Superior temporal gyrus (tissue), 1 donor: ENCODE results near the gene PCDHA2.
"Not testable (repeated sequence)": the region's sequence is repeated elsewhere in the genome, so short reads cannot be mapped to it uniquely, and the experiment has no call there.

Experiments
- DNase-seq: peaks from one replicate; pipeline ENCODE4 v3.0.0-alpha.2; 2016; ENCODE audit errors: extremely low spot score

PCDHA2 gene

GRCh38 chr5:140794595-140795258, at the start of gene PCDHA2:
TSS of gene PCDHA2 (plus strand) at chr5:140794852.
- DNase-seq: peak; percentile 46

- no peak for DNase-seq
Observed at GRCh38 chr5:140753561-140753960, 41.1 kb upstream of the PCDHA2 start.

DNA sequence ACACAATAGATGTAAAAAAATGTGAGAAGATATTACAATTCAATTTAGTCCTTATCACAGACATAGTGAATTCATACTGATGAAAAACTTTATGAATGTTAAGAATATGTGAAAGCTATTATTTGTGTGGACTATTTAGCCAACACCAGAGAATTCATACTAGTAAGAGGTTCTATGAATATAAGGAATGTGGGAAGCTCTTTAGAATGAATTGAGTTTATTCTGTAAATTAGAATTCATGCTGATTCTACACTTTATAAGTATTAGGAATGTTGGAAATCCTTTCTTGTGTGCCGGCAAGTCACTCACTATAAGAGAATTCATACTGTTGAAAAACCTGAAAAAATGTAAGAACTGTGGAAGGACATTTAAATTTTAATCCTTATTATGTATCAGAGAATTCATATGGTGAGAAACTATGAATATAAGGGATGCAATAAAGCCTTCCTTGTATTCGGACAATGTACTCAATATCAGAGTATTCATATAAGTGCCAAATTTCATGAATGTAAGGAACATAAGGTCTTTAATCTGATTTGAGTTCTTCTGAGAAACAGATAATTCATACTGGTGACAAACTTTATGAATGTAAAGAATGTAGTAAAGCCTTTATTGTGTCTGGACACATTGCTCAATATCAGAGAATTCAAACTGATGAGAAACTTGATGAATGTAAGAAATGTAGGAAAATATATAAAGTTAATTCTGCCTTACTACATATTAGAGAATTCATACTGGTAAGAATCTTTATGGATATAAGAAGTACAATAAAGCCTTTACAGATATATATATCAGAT, 30.3 kb upstream of the PCDHA2 start:
- no peak for DNase-seq

- no peak for DNase-seq
Observed at GRCh38 chr5:140767444-140767843, 27.2 kb upstream of the PCDHA2 start.

GRCh38 chr5:140780512-140780911, 14.1 kb upstream of the PCDHA2 start:
- no peak for DNase-seq

DNA sequence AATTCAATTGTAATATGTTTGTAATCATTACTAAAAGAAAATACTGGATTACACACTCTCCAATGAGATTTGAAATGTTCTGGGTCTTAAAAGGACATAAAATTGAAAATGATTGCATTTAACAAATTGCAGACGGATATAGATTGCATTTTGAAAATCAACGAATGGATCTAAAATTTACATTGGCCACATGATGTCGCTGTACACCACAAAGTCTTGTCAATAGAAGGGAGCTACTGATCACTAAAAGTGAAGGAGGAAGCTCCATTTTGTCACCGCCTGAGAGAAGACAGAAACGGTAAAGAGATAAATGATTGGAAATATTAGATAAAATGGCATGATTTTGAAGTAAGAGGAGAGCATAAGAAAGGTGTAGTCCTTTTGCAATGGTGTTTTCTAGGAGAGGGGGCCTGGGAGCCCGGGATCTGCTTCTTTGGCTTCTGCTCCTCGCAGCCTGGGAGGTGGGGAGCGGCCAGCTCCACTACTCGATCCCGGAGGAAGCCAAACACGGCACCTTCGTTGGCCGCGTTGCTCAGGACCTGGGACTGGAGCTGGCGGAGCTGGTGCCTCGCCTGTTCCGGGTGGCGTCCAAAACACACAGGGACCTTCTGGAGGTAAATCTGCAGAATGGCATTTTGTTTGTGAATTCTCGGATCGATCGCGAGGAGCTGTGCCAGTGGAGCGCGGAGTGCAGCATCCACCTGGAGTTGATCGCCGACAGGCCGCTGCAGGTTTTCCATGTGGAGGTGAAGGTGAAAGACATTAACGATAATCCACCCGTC, 8.6 kb upstream of the PCDHA2 start, which contains the start of gene PCDHA1:
TSS of gene PCDHA1 (plus strand) at position 236 of the 782 bp plus-strand sequence.
- peak; percentile 28 for DNase-seq

DNA sequence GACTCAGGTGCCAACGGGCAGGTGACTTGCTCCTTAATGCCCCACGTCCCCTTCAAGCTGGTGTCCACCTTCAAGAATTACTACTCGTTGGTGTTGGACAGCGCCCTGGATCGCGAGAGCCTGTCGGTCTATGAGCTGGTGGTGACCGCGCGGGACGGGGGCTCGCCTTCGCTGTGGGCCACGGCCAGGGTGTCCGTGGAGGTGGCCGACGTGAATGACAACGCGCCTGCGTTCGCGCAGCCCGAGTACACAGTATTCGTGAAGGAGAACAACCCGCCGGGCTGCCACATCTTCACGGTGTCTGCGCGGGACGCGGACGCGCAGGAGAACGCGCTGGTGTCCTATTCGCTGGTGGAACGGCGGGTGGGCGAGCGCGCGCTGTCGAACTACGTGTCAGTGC, 7.2 kb upstream of the PCDHA2 start:
- DNase-seq: not testable (repeated sequence)

- DNase-seq: not testable (repeated sequence)
Observed at GRCh38 chr5:140787849-140788504, 6.7 kb upstream of the PCDHA2 start.

DNA sequence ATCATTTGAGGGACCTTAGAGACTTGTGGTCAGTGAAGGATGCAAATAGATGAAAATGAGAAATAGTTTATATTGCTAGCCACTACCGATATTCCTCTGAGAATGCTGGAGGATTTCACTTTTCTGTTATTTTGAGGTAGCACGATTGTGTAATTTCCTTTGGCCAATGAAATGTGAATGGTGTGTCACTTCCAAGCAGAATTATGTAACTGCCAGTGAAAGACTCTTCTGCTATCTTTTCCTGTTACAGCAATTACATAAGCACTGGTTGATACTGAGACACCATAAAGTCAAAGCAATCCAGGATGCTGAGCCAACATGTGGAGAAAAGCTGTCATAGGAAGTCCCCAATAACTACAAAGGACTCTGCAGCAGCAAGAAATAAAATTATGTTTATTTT, 3.6 kb upstream of the PCDHA2 start:
- DNase-seq: no peak

- DNase-seq: peak; percentile 36
Observed at GRCh38 chr5:140795259-140795641, 598 bp downstream of the PCDHA2 start.

- DNase-seq: not testable (repeated sequence)
Observed at GRCh38 chr5:140796072-140796717, 1.5 kb downstream of the PCDHA2 start.

- DNase-seq: no peak
Observed at GRCh38 chr5:140796718-140797095, 2.1 kb downstream of the PCDHA2 start.

DNA sequence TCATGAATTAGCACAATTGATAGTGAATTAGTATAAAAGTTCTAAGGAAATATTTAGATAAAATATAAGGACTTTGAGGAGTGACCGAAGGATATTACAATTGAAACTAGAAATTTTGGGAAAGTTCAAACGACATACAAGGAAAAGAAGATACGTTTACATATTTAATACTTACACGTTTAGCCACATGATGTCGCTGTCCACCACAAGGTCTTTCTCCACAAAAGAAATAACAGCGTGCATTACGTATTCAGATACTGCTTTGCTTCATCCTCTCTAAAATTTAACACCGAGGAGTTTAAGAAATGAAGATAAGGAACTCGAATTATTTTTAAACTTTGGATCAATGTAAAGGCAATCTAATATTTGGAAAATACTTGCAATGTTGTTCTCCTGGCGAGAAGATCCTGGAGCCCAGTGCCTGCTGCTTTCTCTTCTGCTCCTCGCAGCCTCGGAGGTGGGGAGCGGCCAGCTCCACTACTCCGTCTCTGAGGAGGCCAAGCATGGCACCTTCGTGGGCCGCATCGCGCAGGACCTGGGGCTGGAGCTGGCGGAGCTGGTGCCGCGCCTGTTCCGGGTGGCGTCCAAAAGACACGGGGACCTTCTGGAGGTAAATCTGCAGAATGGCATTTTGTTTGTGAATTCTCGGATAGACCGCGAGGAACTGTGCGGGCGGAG, 6.3 kb downstream of the PCDHA2 start, which contains the start of gene PCDHA3:
TSS of gene PCDHA3 (plus strand) at position 242 of the 678 bp plus-strand sequence.
- peak; percentile 76 for DNase-seq

GRCh38 chr5:140801494-140801841, 6.8 kb downstream of the PCDHA2 start:
- DNase-seq: peak; percentile 69

DNA sequence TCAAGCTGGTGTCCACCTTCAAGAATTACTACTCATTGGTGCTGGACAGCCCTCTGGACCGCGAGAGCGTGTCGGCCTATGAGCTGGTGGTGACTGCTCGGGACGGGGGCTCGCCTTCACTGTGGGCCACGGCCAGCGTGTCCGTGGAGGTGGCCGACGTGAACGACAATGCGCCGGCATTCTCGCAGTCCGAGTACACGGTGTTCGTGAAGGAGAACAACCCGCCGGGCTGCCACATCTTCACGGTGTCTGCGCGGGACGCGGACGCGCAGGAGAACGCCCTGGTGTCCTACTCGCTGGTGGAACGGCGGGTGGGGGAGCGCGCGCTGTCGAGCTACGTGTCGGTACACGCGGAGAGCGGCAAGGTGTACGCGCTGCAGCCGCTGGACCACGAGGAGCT, 7.7 kb downstream of the PCDHA2 start:
- not testable (repeated sequence) for DNase-seq

DNA sequence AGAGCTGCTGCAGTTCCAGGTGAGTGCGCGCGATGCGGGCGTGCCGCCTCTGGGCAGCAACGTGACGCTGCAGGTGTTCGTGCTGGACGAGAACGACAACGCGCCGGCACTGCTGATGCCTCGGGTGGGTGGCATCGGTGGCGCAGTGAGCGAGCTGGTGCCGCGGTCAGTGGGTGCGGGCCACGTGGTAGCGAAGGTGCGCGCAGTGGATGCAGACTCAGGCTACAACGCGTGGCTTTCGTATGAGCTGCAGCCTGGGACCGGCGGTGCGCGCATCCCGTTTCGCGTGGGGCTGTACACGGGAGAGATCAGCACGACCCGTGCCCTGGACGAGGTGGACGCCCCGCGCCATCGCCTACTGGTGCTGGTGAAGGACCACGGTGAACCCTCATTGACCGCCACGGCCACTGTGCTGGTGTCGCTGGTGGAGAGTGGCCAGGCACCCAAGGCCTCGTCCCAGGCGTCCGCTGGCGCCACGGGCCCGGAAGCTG, 8.2 kb downstream of the PCDHA2 start:
- no peak for DNase-seq

- DNase-seq: peak; percentile 71
Observed at GRCh38 chr5:140806834-140807775, 12.5 kb downstream of the PCDHA2 start, which contains the start of gene PCDHA4. TSS of gene PCDHA4 (plus strand) at chr5:140807068.

DNA sequence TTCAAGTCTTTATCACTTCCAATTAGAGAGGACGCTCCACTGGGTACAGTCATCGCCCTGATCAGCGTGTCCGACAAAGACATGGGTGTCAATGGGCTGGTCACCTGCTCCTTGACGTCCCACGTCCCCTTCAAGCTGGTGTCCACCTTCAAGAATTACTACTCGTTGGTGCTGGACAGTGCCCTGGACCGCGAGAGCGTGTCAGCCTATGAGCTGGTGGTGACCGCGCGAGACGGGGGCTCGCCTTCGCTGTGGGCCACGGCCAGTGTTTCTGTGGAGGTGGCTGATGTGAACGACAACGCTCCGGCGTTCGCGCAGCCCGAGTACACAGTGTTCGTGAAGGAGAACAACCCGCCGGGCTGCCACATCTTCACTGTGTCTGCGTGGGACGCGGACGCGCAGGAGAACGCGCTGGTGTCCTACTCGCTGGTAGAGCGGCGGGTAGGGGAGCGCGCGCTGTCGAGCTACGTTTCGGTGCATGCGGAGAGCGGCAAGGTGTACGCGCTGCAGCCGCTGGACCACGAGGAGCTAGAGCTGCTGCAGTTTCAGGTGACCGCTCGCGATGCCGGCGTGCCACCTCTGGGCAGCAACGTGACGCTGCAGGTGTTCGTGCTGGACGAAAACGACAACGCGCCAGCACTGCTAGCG, 13.7 kb downstream of the PCDHA2 start:
- not testable (repeated sequence) for DNase-seq

- no peak for DNase-seq
Observed at GRCh38 chr5:140808889-140809291, 14.2 kb downstream of the PCDHA2 start.
